Measurements from ENCODE around the gene EFCAB6.

Gene EFCAB6

DNA sequence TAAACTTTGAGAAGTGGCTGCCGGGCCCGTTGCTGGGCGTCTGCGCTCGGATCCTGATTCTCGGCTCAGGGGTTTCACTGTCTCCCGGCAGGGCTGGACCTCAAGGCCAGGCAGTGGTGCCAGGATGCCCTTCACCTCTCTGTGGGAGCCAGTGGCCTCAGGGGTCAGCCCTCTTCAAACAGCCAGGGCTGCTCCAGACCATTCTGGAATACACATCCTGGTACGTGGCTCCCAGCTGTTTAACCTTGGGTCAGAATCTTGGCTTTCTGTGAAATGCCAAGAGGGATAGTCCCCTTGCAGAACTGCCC, 329.8 kb downstream of the EFCAB6 start:
- Histone ChIP-seq H3K4me1 (ENCODE audit: insufficient read depth, poor library complexity, severe bottlenecking) (no peaks in the 10 kb centered on the region), H3K36me3 (ENCODE audit: low read depth) (no peaks in the 10 kb centered on the region), H3K9me3 (ENCODE audit: severe bottlenecking) (no peaks in the 10 kb centered on the region), H3K4me3 (ENCODE audit: severe bottlenecking) (no peak overlapping the region), H3K27me3 (ENCODE audit: insufficient read depth, poor library complexity, severe bottlenecking) (no peaks in the 10 kb centered on the region), H3K27ac (ENCODE audit: poor library complexity, severe bottlenecking) (no peak overlapping the region)
- DNase-seq (ENCODE audit: low spot score) (no peak), ATAC-seq (ENCODE audit: low read depth) (no peak)
- TF ChIP-seq CTCF (IDR thresholded peaks at IDR 0.05; ENCODE audit: poor library complexity, severe bottlenecking) = no peak

DNA sequence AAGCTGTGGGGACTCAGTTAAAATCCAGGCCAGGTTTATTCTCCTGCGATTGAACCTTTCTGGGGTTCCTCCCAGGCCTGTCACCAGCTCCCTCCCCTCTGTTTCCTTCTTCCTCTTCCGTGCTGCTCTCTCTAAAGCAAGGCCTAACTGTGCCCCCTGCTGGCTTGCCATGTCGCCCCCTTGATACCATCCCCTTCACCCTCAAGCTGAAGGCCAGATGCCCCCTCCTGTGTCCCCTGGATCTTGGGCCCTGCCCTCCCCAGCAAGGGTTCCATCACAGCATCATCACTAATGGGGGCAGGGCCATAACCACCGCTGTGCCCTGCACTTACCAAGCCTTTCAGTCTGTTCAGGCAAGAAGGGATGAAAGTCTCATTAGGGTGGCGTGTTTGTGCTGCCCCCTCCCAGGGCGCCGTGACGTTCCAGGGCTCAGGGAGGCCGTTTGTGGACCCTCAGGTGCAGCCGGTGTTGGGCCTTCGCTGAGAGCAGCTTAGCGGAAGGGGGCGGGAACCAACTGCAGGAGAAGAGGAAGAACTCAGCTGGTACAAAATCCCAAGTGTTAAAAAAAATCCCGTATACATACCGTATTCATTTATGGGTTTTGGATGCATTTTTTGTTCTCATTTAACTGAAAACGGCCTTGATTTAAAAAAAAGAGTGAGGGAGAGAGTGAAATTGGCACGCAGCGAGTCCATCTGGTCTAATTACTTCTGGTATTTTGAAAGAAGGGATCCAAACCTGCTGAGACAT, 330.4 kb downstream of the EFCAB6 start:
- Histone ChIP-seq H3K27ac (ENCODE audit: poor library complexity, severe bottlenecking) (no peak overlapping the region), H3K9me3 (ENCODE audit: severe bottlenecking) (no peaks in the 10 kb centered on the region), H3K36me3 (ENCODE audit: low read depth) (no peaks in the 10 kb centered on the region), H3K4me3 (ENCODE audit: severe bottlenecking) (no peak overlapping the region), H3K27me3 (ENCODE audit: insufficient read depth, poor library complexity, severe bottlenecking) (no peaks in the 10 kb centered on the region), H3K4me1 (ENCODE audit: insufficient read depth, poor library complexity, severe bottlenecking) (no peaks in the 10 kb centered on the region)
- ATAC-seq (ENCODE audit: low read depth) (no peak), DNase-seq (ENCODE audit: low spot score) (no peak)
- TF ChIP-seq CTCF (IDR thresholded peaks at IDR 0.05; ENCODE audit: poor library complexity, severe bottlenecking) = no peak

- Histone ChIP-seq H3K9me3 (ENCODE audit: severe bottlenecking) (no peaks in the 10 kb centered on the region), H3K4me3 (ENCODE audit: severe bottlenecking) (no peak overlapping the region), H3K36me3 (ENCODE audit: low read depth) (no peaks in the 10 kb centered on the region), H3K27me3 (ENCODE audit: insufficient read depth, poor library complexity, severe bottlenecking) (no peaks in the 10 kb centered on the region), H3K4me1 (ENCODE audit: insufficient read depth, poor library complexity, severe bottlenecking) (no peaks in the 10 kb centered on the region), H3K27ac (ENCODE audit: poor library complexity, severe bottlenecking) (no peak overlapping the region)
- TF ChIP-seq CTCF (IDR thresholded peaks at IDR 0.05; ENCODE audit: poor library complexity, severe bottlenecking) = no peak
- DNase-seq (ENCODE audit: low spot score) = no peak
- ATAC-seq (ENCODE audit: low read depth) = no peak
These were observed 332.1 kb downstream of the EFCAB6 start for GRCh38 chr22:43479962-43480361.

- no peaks in the 10 kb centered on the region for H3K4me1 ChIP-seq (ENCODE audit: insufficient read depth, poor library complexity, severe bottlenecking)
- TF ChIP-seq CTCF (IDR thresholded peaks at IDR 0.05; ENCODE audit: poor library complexity, severe bottlenecking) = no peak
- ATAC-seq (ENCODE audit: low read depth) (no peak), DNase-seq (ENCODE audit: low spot score) (no peak)
- H3K36me3 ChIP-seq (ENCODE audit: low read depth) = no peaks in the 10 kb centered on the region
- no peak overlapping the region for H3K27ac ChIP-seq (ENCODE audit: poor library complexity, severe bottlenecking)
- no peaks in the 10 kb centered on the region for H3K27me3 ChIP-seq (ENCODE audit: insufficient read depth, poor library complexity, severe bottlenecking)
- no peak overlapping the region for H3K4me3 ChIP-seq (ENCODE audit: severe bottlenecking)
- H3K9me3 ChIP-seq (ENCODE audit: severe bottlenecking) = no peaks in the 10 kb centered on the region
These were observed 332.7 kb downstream of the EFCAB6 start for GRCh38 chr22:43479301-43479950.
